Measurements from ENCODE around the gene TRAM1L1. TPM values are rescaled to one million over a fixed set of nuclear protein-coding genes. Genes with fewer than 3 reads are reported as not detected.

Gene TRAM1L1
- total and polyA plus RNA-seq, 2 of the 13 experiments (the other 11 are each of a cell fraction or from before 2014, with no cell fraction given), result 0.18 to 0.44 TPM

DNA sequence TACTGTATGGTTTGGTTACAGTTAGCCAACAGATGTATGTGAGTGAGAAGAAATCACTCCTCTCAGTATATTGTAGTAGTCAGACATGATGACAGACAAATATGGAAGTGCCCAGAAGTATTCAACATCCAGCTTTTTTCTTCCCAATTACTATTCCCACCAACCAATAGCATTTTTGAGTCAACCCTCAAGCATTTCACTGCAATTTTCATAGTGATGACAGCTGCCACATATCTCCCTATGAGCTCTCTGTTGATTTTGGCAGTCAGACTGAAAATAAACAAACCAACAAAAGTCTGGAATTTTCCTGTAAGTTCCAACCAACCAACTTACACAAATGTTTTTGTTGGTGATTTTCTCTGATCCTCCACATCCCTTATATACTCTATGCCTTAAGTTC, 8.2 kb upstream of the TRAM1L1 start (continued):
- TF ChIP-seq FOXK2 (IDR thresholded peaks at IDR 0.05), result no peak
- no peak for TF ChIP-seq ELF3 (CRISPR knock-in tag; IDR thresholded peaks at IDR 0.05)
- no peak for TF ChIP-seq ZSCAN29 (CRISPR knock-in tag; conservative IDR thresholded peaks at IDR 0.05)
- TF ChIP-seq ZZZ3 (CRISPR knock-in tag; IDR thresholded peaks at IDR 0.05; ENCODE audit: borderline replicate concordance), result no peak
- no peak for TF ChIP-seq MBNL3 (CRISPR knock-in tag; conservative IDR thresholded peaks at IDR 0.05)
- TF ChIP-seq, protein P1, sequence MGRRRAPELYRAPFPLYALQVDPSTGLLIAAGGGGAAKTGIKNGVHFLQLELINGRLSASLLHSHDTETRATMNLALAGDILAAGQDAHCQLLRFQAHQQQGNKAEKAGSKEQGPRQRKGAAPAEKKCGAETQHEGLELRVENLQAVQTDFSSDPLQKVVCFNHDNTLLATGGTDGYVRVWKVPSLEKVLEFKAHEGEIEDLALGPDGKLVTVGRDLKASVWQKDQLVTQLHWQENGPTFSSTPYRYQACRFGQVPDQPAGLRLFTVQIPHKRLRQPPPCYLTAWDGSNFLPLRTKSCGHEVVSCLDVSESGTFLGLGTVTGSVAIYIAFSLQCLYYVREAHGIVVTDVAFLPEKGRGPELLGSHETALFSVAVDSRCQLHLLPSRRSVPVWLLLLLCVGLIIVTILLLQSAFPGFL (CRISPR knock-in tag; IDR thresholded peaks at IDR 0.05), result no peak
- TF ChIP-seq SOX5 (CRISPR knock-in tag; IDR thresholded peaks at IDR 0.05; ENCODE audit: borderline replicate concordance), result no peak
- TF ChIP-seq ZNF547 (CRISPR knock-in tag; IDR thresholded peaks at IDR 0.05), result no peak

- Histone ChIP-seq H3K9me3 (ENCODE audit: low read length) (no peaks in the 10 kb centered on the region), H3K4me1 (ENCODE audit: insufficient read depth, low read length) (no peaks in the 10 kb centered on the region), H3K27ac (ENCODE audit: extremely low read length, insufficient read depth, low read length) (no peak overlapping the region), H3K79me2 (ENCODE audit: insufficient read depth, low read length) (no peaks in the 10 kb centered on the region), H3K4me3 (replicated peaks in 1 of 3; ENCODE audit: insufficient read depth in 1 of 3, low read depth in 2 of 3, low read length in 3 of 3) (no peak overlapping the region), H4K20me1 (ENCODE audit: insufficient read depth, low read length) (no peaks in the 10 kb centered on the region), H2AFZ (ENCODE audit: low read length) (no peak overlapping the region), H3K9ac (ENCODE audit: insufficient read depth, low read depth, low read length) (no peak overlapping the region), H3K36me3 (replicated peaks in 1 of 2; ENCODE audit: control insufficient read depth in 1 of 2, insufficient read depth in 2 of 2, low read length in 2 of 2) (no peaks in the 10 kb centered on the region), H3K27me3 (ENCODE audit: control insufficient read depth in 1 of 2, insufficient read depth in 2 of 2, low read length in 2 of 2) (no peaks in the 10 kb centered on the region), H3K4me2 (ENCODE audit: low read depth, low read length) (no peak overlapping the region)
- TF ChIP-seq EHMT2 (IDR thresholded peaks at IDR 0.05; ENCODE audit: borderline replicate concordance, low read depth, low read length) (no peak), NFYC (CRISPR knock-in tag; IDR thresholded peaks at IDR 0.05) (no peak)
- no TSS peak for BruUV-seq (replicated peaks)
- in situ Hi-C loops (cut with HindIII; ENCODE audit: extremely low pct_ligation_motif_present, low pct_unique_long_range_greater_than_20kb) (no loop called here), intact Hi-C loops (cut with micrococcal nuclease; ENCODE audit: unreplicated experiment) (no loop called here)
- 2% methylated on average over 2 of the region's 2 CpGs for WGBS (ENCODE audit: low lambda C conversion rate)
- FAIRE-seq (no peak), DNase-seq (ENCODE audit: low spot score) (no peak), ATAC-seq (no peak)
- CTCF ChIA-PET (ENCODE audit: low intra/inter-chr PET ratio, low total read pairs), result no interaction called here
- POLR2A ChIA-PET, result no interaction called here
These were observed 7.6 kb downstream of the TRAM1L1 start for GRCh38 chr4:117077760-117078159.

Data from HepG2 (cell line).